Ecto neural progenitor cell (in vitro differentiated cells): ENCODE results near the gene PDZD8.
A peak's percentile ranks its signal among the peaks of the same experiment; 100 is the strongest.
"Not testable (repeated sequence)": the region's sequence is repeated elsewhere in the genome, so short reads cannot be mapped to it uniquely, and the experiment has no call there.

Experiments
- DNase-seq: peaks from one replicate; pipeline ENCODE4 v3.0.0-alpha.2; 2018; ENCODE audit warnings: low spot score

Gene PDZD8

DNA sequence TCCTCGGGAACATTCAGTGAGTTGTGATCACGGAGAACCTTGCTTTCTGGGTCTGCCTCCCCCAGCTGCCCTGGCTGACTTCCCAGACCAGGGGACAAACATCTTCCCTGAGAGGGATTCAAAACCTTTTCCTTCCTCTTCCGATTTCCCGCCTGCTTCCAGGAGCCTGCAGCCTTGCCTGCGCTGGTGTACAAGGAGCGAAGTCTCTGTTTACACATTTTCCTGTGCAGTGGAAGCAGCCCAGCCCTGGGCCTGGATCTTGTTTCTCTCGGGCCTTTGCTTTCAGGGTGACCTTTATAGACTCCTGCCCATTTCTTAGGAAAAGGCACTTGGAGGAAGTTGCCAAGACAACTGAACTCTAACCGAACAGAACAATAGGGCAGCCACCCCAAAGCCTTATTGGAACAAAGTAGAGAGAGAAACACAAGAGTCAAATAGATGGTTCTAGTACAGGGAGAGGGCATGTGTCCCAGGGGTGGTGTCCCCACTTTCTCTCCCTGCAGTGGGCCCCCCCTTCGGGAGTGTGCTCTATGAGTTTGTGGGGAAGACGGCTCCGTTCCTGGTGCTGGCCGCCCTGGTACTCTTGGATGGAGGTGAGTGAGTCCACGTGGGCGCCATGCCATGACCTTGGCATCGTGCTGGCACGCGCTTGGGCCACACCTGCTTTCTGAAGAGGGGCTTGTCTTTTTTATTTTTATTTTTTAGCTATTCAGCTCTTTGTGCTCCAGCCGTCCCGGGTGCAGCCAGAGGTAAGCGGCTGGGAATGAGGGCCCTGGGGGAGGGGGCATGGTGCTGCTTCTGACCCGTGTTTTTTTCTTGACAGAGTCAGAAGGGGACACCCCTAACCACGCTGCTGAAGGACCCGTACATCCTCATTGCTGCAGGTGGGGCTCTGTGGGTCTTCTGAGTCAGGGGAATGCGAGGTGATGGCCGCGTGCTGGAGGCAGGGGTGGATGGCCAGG, 120.2 kb downstream of the PDZD8 start:
- DNase-seq: peak; percentile 34

DNA sequence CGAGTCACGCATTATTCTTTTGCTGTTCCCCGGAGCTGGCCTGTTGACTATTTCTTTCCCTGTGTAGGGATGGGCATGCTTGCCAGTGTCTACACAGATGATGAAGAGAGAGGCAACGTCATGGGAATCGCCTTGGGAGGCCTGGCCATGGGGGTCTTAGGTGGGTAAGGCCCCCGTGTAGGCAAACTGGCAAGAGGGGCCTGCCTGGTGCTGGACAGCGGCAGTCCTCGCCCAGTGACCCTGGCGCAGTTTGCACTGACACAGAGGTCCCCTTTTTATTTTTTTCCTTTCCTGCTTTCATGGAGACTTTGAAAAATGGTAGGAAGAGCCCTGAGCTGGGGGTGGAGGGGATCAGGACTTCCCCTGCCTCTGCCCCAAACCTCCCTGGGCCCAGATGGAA, 120.9 kb downstream of the PDZD8 start:
- DNase-seq: no peak

DNA sequence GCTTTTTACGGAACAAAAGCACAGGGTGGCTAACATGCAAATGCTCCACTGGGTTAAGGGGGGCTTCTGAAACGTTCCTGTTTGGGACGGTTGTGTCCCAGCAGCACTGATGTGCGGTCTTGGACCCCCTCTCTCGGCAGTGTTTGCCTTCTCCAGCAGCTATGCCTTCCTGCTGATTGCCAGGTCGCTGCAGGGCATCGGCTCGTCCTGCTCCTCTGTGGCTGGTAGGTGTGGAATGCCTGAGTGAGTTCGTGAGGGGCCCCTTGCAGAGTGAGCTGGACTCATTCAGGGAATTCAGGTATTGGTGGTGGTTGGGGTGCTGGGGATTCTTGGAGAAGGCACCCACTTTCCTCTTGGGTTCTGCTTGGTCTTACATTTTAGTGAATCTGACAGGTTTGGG, 121.3 kb downstream of the PDZD8 start:
- DNase-seq: no peak

DNA sequence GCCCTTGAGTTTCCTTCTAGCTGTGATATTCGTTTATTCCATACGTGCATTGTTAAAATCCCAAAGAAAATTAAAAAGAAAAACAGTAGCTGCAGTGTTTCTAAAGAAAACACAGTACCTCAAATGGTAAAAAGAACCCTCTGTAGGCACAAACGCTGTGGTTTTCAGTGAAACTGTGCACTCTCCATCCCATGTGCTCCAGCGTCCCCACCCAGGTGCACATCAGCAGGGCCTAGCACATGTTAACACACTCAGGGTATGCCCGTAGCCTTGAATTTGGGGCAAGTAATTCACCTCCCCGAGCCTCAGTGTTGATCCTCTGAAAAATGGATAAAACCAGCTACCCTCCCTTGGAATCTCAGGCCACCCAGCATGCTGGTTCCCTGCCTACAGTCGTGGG, 124.8 kb downstream of the PDZD8 start:
- DNase-seq: no peak

DNA sequence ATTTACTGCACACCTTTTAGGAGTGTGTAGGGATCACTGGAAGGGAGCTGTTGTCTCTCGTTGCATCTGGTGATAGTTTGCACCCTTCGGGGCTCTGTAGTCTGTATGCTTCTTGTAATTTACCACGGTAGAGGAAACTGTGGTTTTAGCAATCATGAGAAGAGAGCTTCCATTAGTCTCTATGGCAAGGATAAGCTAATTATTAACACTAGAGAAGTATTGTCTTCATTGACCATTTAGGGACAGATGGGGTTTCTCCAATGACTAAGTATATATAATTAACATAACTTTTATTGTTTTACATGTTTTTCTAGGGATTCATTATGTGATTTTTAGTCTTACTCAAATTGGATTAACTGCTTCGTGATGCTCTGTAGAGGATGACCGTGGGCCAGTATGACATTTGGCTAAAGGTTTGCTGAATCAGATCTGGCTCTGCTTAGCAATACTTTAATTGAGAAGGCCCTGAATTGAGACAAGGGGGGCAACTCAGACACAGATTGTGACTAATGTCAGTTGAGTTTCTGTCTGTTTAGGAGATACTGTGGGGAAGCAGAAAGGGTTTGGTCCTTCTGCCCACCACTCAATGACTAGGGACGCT, 125.6 kb downstream of the PDZD8 start:
- no peak for DNase-seq

DNA sequence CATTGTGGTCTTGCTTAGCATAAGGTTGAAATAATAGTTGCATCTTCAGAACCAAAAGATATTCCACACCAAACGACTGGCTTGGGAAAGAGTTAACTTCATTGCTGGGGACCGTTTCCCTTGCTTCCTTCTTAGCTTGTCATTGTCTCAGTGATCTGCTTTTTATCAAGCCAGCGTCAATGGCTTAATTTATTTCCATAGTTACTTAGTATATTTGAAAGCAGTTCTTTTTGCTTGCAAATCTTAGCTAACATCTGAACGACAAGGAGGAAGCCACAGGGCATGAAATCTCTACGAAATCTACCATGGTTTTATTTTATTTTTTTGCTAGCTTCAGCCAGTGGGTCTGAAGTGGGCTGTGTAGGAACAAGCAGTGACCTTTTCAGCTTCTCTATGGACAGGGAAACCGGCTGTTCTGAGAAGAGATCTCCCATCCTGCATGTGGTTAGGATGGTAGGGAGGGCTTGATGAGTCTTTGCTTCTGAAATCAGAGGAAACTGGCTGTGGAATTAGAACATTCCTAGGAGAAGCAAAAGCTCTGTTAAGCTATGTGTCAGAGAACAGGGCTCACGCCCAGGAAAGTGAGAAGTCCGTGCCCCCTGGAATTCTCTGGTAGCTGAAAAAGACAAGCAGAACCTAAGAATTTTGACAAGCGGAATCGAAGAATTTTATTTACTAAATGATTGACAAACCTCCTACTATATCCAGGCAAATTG, 126.3 kb downstream of the PDZD8 start:
- no peak for DNase-seq

DNA sequence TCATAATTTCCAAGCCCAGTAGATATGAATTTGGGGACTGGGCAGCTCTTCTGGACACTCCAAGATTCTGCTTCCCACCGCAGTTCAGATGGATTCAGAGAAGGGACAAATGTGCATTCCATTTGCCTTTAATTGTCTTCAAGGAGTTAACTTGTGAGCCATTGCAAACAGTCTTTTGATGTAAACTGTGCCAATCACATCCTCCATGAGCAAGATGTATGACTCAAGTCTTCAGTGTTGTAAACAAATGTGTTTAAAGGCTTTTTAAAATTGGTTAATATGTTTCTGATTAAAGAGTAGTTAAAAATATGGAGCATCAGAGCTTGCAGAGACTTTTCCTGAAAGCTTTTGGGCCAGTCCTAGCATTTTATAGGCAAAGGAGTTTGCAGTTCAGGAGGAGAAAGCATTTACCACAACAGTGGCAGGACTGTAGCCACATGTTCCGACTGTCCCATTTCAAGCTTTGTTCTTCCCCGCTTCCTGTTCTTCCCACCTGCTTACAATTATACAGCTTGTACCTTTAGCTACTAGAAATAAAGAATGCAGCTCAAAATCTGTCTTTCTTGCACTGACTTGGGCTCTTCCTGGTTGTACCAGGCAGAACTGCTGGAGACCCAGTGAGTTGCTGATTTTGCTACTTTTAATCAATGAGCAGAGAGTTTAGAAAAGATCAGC, 128.1 kb downstream of the PDZD8 start:
- no peak for DNase-seq

DNA sequence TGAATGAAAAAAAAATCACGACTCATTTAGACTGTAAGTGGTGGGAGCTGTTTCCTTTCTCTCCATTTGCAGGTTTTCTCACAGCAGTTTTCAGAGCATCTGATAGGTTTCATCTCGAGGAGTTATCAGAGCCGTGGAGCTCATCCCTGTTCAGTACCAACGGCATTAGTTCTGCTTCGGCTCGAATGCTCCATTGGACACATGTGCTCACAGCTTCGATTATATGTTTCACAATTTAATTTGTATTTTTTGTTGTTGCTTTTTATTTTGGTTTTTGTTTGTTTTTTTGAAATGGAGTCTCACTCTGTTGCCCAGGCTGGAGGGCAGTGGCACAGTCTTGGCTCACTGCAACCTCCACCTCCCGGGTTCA, 132.8 kb downstream of the PDZD8 start:
- no peak for DNase-seq

DNA sequence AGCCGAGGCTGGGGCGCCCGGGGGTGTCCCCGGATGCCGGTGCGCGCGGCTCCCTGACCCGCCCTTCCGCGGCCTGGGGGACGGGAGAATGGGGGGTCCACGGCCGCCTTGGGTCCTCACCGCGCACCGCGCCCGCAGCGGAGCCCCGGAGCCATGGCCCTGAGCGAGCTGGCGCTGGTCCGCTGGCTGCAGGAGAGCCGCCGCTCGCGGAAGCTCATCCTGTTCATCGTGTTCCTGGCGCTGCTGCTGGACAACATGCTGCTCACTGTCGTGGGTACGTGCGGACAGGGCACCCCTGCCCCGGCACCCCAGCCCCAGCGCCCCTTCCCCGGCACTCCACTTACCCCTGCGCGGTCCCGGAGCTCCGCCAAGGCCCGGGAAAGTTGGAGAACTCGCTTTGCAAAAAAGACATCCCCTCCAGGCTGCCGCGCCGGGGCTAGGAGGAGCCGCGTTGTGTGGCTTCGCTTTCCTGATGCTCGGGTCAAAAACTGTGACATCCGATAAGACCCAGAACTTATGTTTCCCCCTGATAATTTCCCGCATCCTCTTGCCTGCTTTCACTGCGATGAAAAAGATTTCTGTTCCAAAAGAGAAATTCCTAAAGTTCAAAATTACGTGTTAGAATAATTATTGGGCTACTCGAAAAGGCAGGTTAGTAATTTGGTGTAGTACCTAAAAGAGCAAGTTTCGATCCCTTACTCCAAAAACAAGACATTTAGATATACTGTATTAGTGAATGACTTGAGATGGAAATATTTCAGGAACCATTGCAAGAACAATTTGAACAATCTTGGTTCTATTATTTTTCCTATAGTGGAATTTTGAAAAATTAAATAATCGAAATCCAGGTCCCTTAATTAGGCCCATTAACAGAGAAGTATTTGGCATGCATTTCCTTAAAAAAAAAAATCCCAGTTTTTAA, 133.4 kb downstream of the PDZD8 start:
- DNase-seq: peak; percentile 69

DNA sequence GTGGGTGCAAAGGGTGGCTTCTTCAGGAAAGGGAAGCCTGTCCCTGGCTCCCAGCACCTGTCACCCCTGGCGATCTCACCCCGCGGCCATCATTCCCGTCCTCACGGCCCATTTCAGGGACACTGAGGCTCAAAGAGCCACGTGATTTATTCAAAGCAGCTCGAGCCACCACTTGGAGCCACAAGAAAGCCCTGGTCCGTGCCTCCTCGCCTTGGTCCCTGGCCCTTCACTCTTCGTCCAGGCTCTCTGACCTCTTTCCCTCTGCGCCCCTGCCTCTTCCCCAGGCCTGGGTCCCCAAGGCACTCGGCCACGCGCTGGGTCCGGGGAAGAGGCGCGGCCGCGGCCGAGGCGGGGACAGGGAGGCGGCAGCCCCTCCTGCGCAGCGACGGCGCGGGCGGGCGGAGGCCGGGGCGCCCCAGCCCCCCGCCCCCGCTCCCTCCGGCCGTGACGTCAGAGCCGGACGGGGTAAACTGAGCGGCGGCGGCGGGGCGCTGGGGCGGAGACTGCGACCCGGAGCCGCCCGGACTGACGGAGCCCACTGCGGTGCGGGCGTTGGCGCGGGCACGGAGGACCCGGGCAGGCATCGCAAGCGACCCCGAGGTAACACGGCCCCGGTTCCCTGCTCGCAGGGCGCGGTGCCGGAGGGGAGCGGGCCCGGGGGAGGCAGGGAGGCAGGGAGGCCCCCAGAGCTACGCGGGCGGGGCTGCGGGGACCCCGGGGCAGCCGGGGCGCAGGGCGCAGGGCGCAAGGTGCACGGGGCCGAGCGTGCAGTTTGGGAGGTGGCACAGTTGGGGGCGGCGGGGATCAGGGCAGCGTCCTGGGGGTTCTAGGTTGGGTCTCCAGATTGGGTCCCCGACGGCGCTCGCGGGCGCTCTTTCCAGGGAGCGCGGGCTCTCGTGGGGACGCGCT, 134.4 kb downstream of the PDZD8 start, which contains the start of gene SLC18A2:
TSS of gene SLC18A2 (plus strand) at position 494 of the 909 bp plus-strand sequence. CDS start 580 bp downstream, outside the sequence.
- DNase-seq: peak; percentile 63

DNA sequence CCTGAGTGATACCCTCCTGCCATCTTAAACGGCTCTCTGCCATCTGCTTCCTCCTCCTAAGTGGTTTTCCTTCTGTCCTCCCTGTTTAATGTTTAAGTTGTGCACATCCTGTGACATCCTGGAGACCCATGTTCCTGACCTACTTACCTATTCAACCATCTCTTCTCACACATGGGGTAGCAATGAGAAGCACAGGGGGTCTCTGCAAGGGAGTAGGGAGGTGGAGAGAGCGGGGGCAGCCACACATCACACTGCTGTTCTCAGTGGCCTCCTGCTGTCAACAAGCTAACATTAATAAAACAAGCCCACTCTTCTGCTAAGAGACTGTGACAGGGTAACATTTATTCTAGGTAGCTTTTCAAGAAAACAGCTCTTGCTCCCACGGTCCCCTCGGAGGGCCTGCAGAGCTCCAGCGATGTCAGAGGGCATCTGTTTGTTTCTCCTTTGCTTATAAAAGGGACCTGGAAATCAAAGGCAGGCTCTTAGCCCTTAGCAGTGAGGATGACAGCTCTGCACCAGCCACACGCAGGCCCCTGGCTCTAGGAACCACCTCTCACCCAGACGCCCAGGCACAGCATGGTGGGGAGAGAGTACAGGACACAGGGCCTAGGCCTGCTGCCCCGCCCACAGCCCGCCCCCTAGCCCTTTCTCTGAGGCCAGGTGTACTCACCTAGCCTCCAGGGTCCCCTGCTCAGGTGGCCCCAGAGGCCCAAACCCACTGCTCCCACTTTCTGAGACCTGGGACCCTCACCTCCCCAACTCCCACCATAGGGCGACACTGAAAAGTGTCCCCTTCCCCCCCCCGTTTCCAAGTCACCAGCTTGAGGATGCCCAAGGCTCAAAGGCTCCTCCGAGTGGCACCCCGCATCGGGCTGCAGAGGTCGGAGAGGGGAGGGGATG, 135.3 kb downstream of the PDZD8 start:
- no peak for DNase-seq

DNA sequence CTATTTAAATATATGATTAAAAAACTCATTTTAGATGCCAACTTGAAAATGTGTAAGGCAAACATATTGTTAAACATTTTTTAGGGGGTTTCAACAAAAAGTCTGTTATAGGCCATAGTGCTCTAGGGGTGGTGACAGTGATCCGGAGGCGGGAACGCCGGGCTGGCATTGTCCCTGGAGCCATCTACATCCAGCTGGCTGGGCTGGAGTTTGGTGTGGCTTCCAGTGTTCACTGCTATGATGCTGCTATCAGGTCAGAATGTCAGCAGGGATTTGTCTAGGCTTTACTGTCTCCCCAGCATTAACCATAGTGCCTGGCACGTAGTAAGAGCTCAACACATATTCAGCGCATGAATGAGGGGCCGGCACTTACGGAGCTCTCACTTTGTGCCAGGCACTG, 136.2 kb downstream of the PDZD8 start:
- no peak for DNase-seq

DNA sequence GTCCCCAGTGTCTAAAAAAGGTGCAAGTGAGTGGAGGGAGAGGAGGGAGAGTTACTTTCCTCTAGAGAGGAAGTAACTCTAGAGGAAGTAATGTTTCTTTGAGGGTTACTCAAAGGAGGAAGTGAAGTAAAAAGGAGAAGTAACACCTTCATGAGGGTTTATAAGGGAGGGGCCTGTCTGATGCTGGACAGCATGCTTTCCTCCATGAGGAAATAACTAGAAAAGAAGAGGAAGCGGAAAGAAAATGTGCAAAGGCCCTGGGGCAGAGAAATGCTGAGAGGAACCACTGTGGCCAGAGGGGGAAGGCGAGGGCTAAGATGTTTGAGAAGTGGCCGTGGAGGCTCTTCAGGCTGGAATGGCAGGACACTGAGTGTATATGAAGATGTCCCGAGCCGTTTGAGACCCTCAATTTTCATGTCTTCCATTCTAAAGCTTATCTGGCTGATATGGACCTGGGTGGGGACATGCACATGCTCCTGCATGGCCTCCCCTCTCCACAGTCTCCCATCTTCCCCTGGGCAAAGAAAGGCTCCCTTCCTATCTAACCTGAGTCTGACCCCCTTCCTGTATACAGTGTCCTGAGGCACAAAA, 137.7 kb downstream of the PDZD8 start:
- DNase-seq: no peak

DNA sequence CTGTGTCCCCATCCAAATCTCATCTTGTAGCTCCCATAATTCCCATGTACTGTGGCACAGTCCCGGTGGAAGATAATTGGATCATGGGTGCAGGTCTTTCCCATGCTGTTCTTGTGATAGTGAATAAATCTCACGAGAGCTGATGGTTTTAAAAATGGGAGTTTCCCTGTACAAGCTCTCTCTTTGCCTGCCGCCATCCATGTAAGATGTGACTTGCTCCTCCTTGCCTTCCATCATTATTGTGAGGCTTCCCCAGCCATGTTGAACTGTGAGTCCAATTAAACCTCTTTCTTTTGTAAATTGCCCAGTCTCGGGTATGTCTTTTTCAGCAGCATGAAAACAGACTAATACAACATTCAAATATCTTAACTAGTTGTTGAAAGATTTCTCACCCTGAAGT, 145.1 kb downstream of the PDZD8 start:
- not testable (repeated sequence) for DNase-seq

DNA sequence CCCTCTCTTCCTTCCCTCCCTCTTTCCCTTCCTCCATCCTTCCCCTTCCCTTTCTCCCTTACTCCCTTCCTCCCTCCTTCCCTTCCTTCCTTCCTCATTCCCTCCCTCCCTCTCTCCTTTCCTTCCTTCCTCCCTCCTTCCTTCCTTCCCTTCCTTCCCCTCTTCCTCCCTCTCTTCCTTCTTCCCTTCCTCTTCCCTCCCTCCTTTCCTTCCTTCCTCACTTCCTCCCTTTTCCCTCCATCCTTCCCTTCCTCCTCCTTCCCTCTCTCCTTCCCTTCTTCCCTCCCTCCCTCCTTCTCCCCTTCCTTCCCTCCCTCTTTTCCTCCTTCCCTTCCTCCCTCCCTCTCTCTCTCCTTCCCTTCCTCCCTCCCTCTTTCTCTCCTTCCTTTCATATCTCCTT, 147.0 kb downstream of the PDZD8 start:
- DNase-seq: no peak
